Dermis blood vessel endothelial cell (primary cell): ENCODE data around the gene KIRREL3. TPM values are rescaled to one million over a fixed set of nuclear protein-coding genes. Genes with fewer than 3 reads are reported as not detected.
A peak's percentile ranks its signal among the peaks of the same experiment; 100 is the strongest.

Experiments
- DNase-seq: peaks from one replicate; pipeline ENCODE4 v3.0.0; 2010
- total RNA-seq: library from RNA; depleted of rRNA; stranded (reverse); fragments of >200 nt; gene quantifications from 2 replicates; pipeline ENCODE4 v1.2.3, GENCODE V29; 2014

KIRREL3 gene
- total RNA-seq, 1 donor from 2014 or later: not detected

DNA sequence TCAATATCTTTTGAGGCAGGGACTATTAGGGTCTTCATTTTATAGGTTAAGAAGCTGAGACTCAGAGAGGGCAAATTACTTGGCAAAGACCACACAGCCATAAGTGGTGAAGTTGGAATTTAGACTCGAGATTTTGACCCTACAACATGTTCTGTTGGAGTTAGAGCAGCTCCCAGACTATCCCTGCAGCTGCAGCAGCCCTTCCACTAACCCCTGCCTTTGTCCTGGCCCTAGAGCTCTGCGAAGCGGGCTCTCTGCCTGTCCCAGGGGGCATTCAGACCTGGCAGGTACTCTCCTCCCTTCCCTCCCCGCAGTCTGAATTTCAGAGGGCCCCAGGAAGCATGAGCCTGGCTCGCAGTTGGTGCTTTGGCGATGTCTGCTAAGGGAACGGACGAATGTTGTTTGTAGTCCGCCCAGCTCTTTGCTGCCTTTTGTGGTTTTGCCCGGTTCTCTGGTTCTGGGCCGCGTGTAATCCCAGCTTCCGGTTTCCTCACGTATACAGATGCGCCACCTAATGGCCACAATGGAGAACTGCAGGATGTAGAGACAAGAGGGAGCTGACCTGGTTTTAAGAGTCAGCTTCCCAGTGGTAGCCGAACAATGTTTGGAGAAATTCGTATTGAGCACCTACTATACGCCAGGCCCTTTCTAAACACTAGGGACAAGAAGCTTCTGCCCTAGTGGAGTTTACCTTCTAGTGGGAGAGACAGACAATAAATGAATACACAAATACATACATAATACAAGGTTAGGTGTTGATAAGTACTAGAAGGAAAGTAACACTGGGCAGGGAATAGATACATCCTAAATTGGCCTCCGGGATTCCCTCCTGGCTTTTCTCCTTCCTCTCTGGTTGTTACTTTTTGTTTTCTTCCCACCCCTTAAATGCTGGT lies 519.9 kb downstream of the KIRREL3 start:
- DNase-seq: peak; percentile 90

GRCh38 chr11:126480015-126480409 lies 520.6 kb downstream of the KIRREL3 start:
- DNase-seq: no peak

- DNase-seq: no peak
These were observed 521.2 kb downstream of the KIRREL3 start for GRCh38 chr11:126479178-126479930.

DNA sequence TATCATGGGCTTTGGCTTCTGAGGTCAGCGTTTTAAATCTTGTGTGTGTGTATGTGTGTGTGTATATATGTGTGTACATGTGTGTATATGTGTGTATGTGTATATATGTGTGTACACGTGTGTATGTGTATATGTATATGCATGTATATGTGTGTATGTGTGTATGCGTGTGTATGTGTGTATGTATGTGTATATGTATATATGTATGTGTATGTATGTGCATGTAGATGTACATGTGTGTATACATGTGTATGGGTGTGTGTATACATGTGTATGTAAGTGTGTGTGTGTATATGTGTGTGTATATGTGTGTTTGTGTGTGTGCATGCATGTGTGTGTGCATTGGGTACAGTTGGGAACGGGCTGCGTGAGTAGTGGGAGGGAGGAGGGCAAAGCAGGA lies 522.1 kb downstream of the KIRREL3 start:
- no peak for DNase-seq

DNA sequence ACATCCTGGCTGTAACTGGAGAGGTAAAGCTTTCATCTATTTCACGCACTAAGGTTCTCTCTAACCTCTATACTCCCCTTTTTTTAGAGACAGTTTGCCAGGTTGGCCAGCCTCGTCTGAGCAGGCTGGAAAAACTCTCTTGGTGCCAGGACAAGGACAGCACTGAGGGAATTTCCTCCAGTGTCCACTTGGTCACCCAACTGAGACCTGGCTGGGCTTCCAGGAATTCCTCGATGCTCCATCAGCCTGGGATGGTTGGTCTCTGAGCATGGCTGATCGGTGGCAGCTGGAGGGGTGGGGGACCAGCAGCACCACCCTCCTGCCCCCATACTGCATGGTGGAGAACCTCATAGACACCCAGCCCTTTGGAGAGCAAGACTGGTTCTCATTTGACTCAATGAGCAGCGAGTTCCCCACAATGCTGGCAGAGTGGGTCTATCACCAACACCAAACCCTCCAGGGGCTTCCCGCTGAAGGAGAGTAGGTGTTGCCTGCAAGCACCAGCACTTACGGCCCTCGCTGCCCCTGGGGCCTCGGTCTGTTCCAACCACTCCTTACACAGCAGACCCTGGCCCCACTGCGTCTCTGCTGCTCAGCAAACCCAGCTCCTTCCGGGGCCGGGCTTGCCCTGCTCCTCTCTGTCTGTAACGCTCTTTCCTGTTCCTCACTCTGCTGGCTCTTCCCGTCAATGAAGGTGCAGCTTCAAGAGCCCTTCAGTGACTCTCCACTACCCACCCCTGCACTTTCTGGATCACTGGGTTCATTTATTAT lies 522.9 kb downstream of the KIRREL3 start:
- no peak for DNase-seq

DNA sequence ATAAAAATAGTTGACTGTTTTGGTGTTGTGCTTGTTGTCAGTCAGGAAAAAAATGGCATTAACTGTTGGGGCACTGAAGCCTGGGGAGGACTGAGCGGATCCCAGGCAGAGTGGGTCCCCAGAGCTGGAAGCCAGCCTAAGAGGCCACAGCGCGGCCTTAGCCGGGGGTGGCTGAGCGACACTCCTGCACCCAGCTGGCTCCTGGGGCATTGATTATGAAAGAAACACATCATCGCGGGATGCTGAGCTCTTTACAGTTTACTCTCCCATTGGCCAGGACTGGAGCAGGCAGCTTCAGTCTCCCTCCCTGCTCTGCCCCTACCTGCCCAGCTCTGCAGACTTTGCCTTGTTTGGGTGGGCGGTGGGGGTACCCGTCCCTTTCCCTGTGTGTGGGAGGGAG lies 523.6 kb downstream of the KIRREL3 start:
- DNase-seq: no peak

DNA sequence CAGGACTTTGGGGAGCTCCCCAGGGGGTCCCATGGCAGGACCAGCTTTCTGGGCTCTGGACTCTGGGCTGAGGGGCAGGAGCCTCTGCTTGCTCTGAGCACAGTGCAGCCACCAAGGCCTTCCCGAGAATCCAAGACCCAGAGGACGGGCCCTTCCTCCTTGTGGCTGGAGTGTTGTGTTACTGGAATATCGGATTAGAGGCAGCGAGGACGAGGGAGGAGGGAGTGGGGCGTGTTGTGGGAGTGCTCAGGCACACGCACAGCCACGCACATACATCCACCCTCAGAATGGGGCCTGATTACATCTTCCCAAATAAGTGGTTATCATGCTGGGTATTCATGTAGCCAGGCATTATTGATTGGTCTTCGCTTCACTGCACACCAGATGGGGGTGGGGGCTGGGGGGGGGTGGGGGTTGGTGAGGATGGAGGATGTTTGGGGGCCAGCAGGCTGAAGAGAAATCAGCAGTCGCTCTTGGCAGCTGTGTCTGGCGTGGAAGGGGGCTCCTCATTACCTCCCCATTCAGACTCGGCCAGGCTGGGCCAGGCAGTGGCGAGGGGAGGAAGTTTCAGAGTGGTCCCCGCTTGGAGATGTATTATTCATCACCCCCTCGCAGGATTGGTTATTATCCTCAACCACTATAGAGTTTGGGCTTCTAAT lies 524.2 kb downstream of the KIRREL3 start:
- no peak for DNase-seq

- DNase-seq: peak; percentile 10
These were observed 525.3 kb downstream of the KIRREL3 start for GRCh38 chr11:126475014-126475991.

DNA sequence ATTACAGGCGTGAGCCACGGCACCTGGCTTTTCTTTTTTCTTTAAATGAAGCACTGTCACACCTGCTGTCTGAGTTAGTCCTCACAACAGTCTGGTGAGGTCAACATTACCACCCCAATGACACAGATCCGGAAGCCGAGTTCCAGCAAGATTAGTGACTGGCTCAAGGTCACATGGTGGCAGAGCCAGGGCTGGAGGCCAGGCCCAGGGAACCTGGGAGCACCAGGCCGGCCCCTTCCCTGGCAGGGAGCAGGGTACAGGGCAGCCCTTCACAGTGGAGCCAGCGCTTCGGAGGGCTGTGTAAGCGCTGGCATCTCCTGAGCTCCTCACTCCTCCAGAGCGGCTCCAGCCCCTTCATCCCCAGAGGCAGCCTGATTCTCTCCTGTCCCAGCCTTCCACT lies 526.4 kb downstream of the KIRREL3 start:
- no peak for DNase-seq

DNA sequence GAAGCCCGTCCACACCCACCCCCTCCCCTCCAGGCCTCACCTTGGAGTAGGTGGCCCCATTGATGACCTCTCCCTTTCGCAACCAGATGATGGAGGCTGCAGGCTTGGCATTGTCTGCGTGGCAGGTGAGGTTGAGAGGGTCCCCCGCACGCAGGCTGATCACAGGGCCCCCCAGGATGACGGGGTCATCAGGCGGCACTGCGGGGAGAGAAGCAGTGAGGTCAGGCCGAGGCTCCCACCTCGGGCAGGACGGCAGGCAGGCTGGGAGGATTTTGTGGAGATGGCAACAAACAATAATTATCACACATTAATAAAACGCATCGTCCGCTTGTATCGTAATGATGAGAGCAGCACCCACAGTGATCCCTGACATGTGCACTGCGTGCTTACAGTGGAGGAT lies 527.3 kb downstream of the KIRREL3 start:
- no peak for DNase-seq

DNA sequence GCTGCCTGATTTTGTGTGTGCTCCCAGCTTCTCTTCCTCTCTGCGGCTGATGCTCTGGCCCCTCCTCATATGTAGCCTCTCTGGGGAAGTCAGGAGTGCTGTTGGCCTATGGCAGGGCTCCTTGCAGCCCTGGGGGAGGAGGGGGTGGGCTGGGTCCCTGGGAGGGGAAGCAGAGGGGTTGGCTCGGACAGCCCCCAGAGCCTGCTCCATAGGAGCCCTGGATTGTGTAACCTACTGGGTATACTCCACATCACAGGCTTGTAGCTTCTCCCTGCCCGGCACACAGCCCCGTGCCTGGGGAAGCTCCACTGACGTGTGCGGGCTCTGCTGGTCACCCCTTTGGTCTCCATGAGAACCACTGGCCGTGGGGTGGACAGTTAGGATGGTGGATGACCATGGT lies 531.3 kb downstream of the KIRREL3 start:
- no peak for DNase-seq

- no peak for DNase-seq
These were observed 532.5 kb downstream of the KIRREL3 start for GRCh38 chr11:126468102-126468521.

GRCh38 chr11:126467471-126467870 lies 533.1 kb downstream of the KIRREL3 start:
- no peak for DNase-seq

- no peak for DNase-seq
These were observed 533.6 kb downstream of the KIRREL3 start for GRCh38 chr11:126467046-126467370.

- DNase-seq: no peak
These were observed 534.1 kb downstream of the KIRREL3 start for GRCh38 chr11:126466236-126467045.

- no peak for DNase-seq
These were observed 534.9 kb downstream of the KIRREL3 start for GRCh38 chr11:126465573-126466188.

GRCh38 chr11:126464796-126465195 lies 535.8 kb downstream of the KIRREL3 start:
- DNase-seq: no peak

DNA sequence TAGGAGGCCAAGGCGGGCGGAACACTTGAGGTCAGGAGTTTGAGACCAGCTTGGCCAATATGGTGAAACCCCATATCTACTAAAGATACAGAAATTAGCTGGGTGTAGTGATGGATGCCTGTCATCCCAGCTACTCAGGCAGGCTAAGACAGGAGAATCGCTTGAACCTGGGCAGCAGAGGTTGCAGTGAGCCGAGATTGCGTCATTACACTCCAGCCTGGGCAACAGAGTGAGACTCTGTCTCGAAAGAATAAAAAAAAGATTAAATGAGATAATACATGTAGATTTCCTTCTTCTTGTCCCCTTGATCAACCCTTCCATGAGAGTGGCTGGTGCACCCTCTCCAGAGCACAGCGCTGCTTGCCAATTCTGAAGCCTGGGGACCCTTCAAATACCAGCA lies 538.1 kb downstream of the KIRREL3 start:
- DNase-seq: no peak

DNA sequence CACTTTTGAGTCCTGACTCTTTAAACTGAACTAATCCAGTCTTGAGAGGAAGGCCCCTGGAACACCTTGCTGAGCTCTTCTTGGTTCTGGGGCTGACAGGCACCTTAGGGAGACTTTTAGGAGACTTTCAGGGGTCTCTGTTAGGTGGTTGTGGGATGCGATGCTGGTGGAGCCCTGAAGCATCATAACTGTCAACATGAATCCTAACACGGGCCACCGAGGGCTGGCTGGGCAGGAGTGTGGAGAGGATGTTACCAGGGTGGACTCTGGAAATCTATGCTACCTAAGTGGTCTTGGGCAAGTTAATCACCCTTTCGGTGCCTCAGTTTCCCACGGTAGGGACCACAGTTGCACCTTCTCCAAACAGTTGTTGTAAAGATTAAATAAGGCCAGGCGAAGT lies 538.6 kb downstream of the KIRREL3 start:
- DNase-seq: no peak

DNA sequence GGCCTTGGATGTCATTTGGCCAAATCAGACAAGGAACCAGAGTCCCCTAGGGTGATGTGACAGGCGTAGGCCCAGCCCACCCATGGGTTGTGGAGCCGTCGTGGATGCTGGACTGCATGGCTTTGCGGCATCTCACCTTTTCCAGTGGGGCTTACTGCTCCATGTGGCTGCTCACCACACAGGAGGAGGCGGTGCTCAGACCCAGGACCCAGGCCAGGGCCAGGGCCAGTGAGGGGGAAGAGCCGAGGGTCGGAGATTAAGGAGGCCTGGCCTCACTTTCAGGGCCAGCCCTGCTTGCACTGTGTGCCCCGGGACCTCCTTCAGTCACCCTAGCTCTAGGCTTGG lies 539.5 kb downstream of the KIRREL3 start:
- DNase-seq: no peak
